Sigmoid colon (tissue), 4 donors: ENCODE data around the gene KCNJ6.

Source experiments
- EP300 ChIP-seq, 4 donors: sonication (generic); formaldehyde crosslinking; IDR thresholded peaks; one replicate each; pipeline ENCODE4 v1.6.1; 2017; ENCODE audit warnings: antibody characterized with exemption in 4 of 4
- POLR2A ChIP-seq, 2 donors: fragments of 450-650 bp; IDR thresholded peaks; one replicate each; pipeline ENCODE4 v1.6.1; 2016; ENCODE audit warnings: antibody characterized with exemption in 2 of 2, mild to moderate bottlenecking in 2 of 2, moderate library complexity in 2 of 2

GRCh38 chr21:37817242-37817641 is 99.0 kb downstream of the KCNJ6 start:
- no peak for TF ChIP-seq EP300 (IDR thresholded peaks at IDR 0.05)
- TF ChIP-seq POLR2A (IDR thresholded peaks at IDR 0.05) = no peak
